MM.1S (cell line): ENCODE data around the gene NAGK.

Source experiments
- DNase-seq: peaks from one replicate; pipeline ENCODE4 v3.0.0-alpha.2; 2015
- H2AFZ ChIP-seq: fragments of 300-600 bp; sonication (generic); 2 replicates; pipeline ENCODE4 v1.6.0; 2016; ENCODE audit warnings: antibody characterized with exemption, low read length
- H3F3A ChIP-seq: fragments of 300-600 bp; sonication (generic); 2 replicates; pipeline ENCODE4 v1.6.1; 2016; ENCODE audit warnings: mild to moderate bottlenecking, antibody characterized with exemption, low read length, moderate library complexity, mixed read lengths; ENCODE audit not compliant: insufficient read depth
- H3K27ac ChIP-seq: fragments of 300-600 bp; sonication (generic); 2 replicates; pipeline ENCODE4 v1.5.1; 2016; ENCODE audit warnings: mild to moderate bottlenecking, low read length
- H3K27me3 ChIP-seq: fragments of 300-600 bp; sonication (generic); replicated peaks from 2 replicates; pipeline ENCODE4 v1.6.0; 2016; ENCODE audit warnings: low read length; ENCODE audit not compliant: insufficient read depth
- H3K36me3 ChIP-seq: fragments of 300-600 bp; sonication (generic); replicated peaks from 2 replicates; pipeline ENCODE4 v1.6.1; 2016; ENCODE audit warnings: mild to moderate bottlenecking, low read length, mixed read lengths; ENCODE audit not compliant: insufficient read depth
- H3K4me1 ChIP-seq: fragments of 300-600 bp; sonication (generic); 2 replicates; pipeline ENCODE4 v1.6.1; 2016; ENCODE audit warnings: low read length, mixed read lengths
- H3K4me2 ChIP-seq: fragments of 300-600 bp; sonication (generic); 2 replicates; pipeline ENCODE4 v1.6.0; 2016; ENCODE audit warnings: low read depth, low read length
- H3K4me3 ChIP-seq: fragments of 300-600 bp; sonication (generic); 2 replicates; pipeline ENCODE4 v1.5.1; 2016; ENCODE audit warnings: low read length, mixed read lengths
- H3K79me2 ChIP-seq: fragments of 300-600 bp; sonication (generic); 2 replicates; pipeline ENCODE4 v1.6.1; 2016; ENCODE audit warnings: mixed run types, low read length, mixed read lengths
- H3K9ac ChIP-seq: fragments of 300-600 bp; sonication (generic); 2 replicates; pipeline ENCODE4 v1.6.1; 2016; ENCODE audit warnings: low read length, mixed read lengths
- H3K9me2 ChIP-seq: fragments of 300-600 bp; sonication (generic); replicated peaks from 2 replicates; pipeline ENCODE4 v1.6.1; 2016; ENCODE audit warnings: mild to moderate bottlenecking, low read length, mixed read lengths; ENCODE audit not compliant: insufficient read depth
- H3K9me3 ChIP-seq: fragments of 300-600 bp; sonication (generic); replicated peaks from 2 replicates; pipeline ENCODE4 v1.6.1; 2016; ENCODE audit warnings: mild to moderate bottlenecking, low read length, mixed read lengths; ENCODE audit not compliant: insufficient read depth
- H4K20me1 ChIP-seq: fragments of 300-600 bp; sonication (generic); 2 replicates; pipeline ENCODE4 v1.6.1; 2016; ENCODE audit warnings: mild to moderate bottlenecking, low read length, moderate library complexity, mixed read lengths; ENCODE audit not compliant: insufficient read depth
- EZH2 ChIP-seq: fragments of 300-600 bp; sonication (generic); optimal IDR thresholded peaks from 2 replicates; pipeline ENCODE3; 2017; ENCODE audit warnings: low read depth, mild to moderate bottlenecking, antibody characterized with exemption, low read length, mixed read lengths
- EZH2phosphoT487 ChIP-seq: fragments of 300-600 bp; sonication (generic); IDR thresholded peaks from 2 replicates; pipeline ENCODE4 v1.6.1; 2018; ENCODE audit warnings: antibody characterized with exemption, low read length
- TF ChIP-seq, protein P1 (sequence below): fragments of 300-600 bp; sonication (generic); IDR thresholded peaks from 2 replicates; pipeline ENCODE4 v1.5.1; 2016; ENCODE audit warnings: antibody characterized with exemption, low read length, mixed read lengths

NAGK gene

DNA sequence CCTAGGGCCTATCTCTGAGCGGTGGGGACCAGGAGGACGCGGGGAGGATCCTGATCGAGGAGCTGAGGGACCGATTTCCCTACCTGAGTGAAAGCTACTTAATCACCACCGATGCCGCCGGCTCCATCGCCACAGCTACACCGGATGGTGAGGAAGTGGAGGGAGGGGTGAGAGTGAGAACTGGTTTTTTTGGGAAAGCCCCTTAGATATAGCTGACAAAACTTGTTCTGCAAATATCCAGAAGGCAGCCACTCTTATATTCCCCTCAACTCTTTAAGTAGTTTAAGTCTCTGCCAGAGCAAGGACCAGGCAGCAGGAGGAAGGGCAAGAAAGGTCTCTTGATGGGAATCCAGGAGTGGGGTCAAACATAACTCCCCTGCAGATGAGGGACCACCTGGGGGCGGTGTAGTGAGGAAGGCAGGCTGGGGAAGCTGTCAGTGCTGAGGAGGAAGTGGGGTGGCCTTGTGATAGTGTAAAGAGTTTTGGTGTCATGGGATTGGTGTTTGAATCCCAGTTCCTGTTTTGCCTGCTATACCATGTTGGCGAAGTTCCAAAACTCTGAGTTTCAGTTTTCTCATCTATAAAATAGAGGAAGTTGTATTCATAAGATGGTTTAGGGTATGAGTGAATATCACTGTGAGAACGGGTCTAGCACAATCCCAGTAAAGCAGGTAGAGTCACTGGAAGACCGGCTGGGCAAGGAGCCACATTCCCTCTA lies 3.4 kb downstream of the NAGK start:
- Histone ChIP-seq H2AFZ (peak overlapping the region; percentile 18; the same call in 1 of the 2 replicates), H3K4me1 (peaks cover 39% of the 10 kb centered on the region), H4K20me1 (no peaks in the 10 kb centered on the region), H3K27ac (peak overlapping the region; percentile 71), H3K4me2 (peak overlapping the region; percentile 72), H3K4me3 (peak overlapping the region; percentile 37), H3K79me2 (peaks cover 55% of the 10 kb centered on the region), H3K9ac (peak overlapping the region; percentile 23; the same call in 1 of the 2 replicates), H3K27me3 (no peaks in the 10 kb centered on the region), H3K36me3 (no peaks in the 10 kb centered on the region), H3K9me2 (no peaks in the 10 kb centered on the region), H3K9me3 (no peaks in the 10 kb centered on the region), H3F3A (peaks cover 17% of the 10 kb centered on the region)
- TF ChIP-seq EZH2, result no peak
- TF ChIP-seq, protein P1, sequence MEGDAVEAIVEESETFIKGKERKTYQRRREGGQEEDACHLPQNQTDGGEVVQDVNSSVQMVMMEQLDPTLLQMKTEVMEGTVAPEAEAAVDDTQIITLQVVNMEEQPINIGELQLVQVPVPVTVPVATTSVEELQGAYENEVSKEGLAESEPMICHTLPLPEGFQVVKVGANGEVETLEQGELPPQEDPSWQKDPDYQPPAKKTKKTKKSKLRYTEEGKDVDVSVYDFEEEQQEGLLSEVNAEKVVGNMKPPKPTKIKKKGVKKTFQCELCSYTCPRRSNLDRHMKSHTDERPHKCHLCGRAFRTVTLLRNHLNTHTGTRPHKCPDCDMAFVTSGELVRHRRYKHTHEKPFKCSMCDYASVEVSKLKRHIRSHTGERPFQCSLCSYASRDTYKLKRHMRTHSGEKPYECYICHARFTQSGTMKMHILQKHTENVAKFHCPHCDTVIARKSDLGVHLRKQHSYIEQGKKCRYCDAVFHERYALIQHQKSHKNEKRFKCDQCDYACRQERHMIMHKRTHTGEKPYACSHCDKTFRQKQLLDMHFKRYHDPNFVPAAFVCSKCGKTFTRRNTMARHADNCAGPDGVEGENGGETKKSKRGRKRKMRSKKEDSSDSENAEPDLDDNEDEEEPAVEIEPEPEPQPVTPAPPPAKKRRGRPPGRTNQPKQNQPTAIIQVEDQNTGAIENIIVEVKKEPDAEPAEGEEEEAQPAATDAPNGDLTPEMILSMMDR, result peak; percentile 43
- peak; percentile 67 for DNase-seq

DNA sequence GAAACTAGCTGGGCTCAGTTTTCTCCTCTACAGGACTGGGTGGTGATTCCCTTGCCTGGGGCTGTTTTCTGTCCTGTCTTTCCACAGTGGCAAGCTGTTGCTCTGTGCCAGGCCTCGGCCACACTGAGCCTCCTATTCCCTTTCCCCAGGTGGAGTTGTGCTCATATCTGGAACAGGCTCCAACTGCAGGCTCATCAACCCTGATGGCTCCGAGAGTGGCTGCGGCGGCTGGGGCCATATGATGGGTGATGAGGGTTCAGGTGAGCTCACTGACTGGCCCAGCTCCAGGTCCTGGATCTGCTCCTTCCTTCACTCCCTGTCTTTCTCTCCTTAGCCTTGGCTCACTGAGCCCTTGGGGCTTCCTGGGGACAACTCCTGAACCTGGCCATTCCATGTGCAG lies 4.0 kb downstream of the NAGK start:
- H3K4me1 ChIP-seq, result peaks cover 39% of the 10 kb centered on the region
- peak overlapping the region; percentile 72 for H3K4me2 ChIP-seq
- H3K27me3 ChIP-seq, result no peaks in the 10 kb centered on the region
- H4K20me1 ChIP-seq, result no peaks in the 10 kb centered on the region
- peaks cover 55% of the 10 kb centered on the region for H3K79me2 ChIP-seq
- no peaks in the 10 kb centered on the region for H3K9me3 ChIP-seq
- H2AFZ ChIP-seq, result no peak overlapping the region
- no peaks in the 10 kb centered on the region for H3K9me2 ChIP-seq
- DNase-seq, result no peak
- peak overlapping the region; percentile 37; the same call in 1 of the 2 replicates for H3K4me3 ChIP-seq
- TF ChIP-seq, protein P1, result no peak
- TF ChIP-seq EZH2 (no peak), EZH2phosphoT487 (no peak)
- H3K27ac ChIP-seq, result peak overlapping the region; percentile 71; the same call in 1 of the 2 replicates
- no peaks in the 10 kb centered on the region for H3K36me3 ChIP-seq
- peaks cover 17% of the 10 kb centered on the region for H3F3A ChIP-seq
- no peak overlapping the region; the same call in 1 of the 2 replicates for H3K9ac ChIP-seq

DNA sequence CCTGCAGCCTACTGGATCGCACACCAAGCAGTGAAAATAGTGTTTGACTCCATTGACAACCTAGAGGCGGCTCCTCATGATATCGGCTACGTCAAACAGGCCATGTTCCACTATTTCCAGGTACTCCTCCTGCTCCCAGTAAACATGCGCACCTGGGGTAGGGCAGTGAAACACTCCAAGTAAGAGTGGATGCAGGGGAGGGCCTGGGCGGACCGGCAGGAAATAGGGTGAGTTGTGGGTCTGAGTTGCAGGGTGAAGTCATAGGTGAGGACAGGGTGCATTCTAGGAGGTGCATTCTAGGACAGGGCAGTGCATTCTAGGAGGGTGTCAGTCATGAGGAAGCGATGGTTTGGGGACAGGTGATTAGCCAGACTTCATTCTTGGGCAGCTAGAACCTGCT lies 5.0 kb downstream of the NAGK start:
- no peak overlapping the region for H3K9ac ChIP-seq
- H3K79me2 ChIP-seq, result peaks cover 55% of the 10 kb centered on the region
- peaks cover 17% of the 10 kb centered on the region for H3F3A ChIP-seq
- no peak overlapping the region for H3K27ac ChIP-seq
- H3K9me3 ChIP-seq, result no peaks in the 10 kb centered on the region
- H3K4me1 ChIP-seq, result peaks cover 35% of the 10 kb centered on the region
- no peak overlapping the region for H2AFZ ChIP-seq
- H3K27me3 ChIP-seq, result no peaks in the 10 kb centered on the region
- DNase-seq, result no peak
- no peak overlapping the region for H3K4me2 ChIP-seq
- no peaks in the 10 kb centered on the region for H3K9me2 ChIP-seq
- H4K20me1 ChIP-seq, result no peaks in the 10 kb centered on the region
- TF ChIP-seq, protein P1, result no peak
- TF ChIP-seq EZH2, result no peak
- TF ChIP-seq EZH2phosphoT487, result no peak
- no peak overlapping the region for H3K4me3 ChIP-seq
- H3K36me3 ChIP-seq, result no peaks in the 10 kb centered on the region
